Neural progenitor cell (in vitro differentiated cells): Measurements from ENCODE around the gene SDC1. TPM values are rescaled to one million over a fixed set of nuclear protein-coding genes. Genes with fewer than 3 reads are reported as not detected.

Source experiments
- DNase-seq: peaks from one replicate; pipeline ENCODE4 v3.0.0-alpha.2; 2016; ENCODE audit warnings: low spot score
- H2AFZ ChIP-seq: fragments of 200-600 bp; sonication (generic); replicated peaks from 2 replicates; pipeline ENCODE4 v1.6.1; 2016; ENCODE audit warnings: antibody characterized with exemption
- H3F3A ChIP-seq: fragments of 200-600 bp; sonication (generic); 2 replicates; pipeline ENCODE4 v1.6.1; 2016; ENCODE audit warnings: antibody characterized with exemption, low read depth
- H3K27ac ChIP-seq: fragments of 200-600 bp; sonication (generic); 2 replicates; pipeline ENCODE4 v1.5.1; 2016; ENCODE audit warnings: mild to moderate bottlenecking
- H3K27me3 ChIP-seq: fragments of 200-600 bp; sonication (generic); 2 replicates; pipeline ENCODE4 v1.6.1; 2016; ENCODE audit warnings: mild to moderate bottlenecking, moderate library complexity
- H3K36me3 ChIP-seq: fragments of 200-600 bp; sonication (generic); 2 replicates; pipeline ENCODE4 v1.5.1; 2016
- H3K4me1 ChIP-seq: fragments of 200-600 bp; sonication (generic); 2 replicates; pipeline ENCODE4 v1.6.1; 2016; ENCODE audit warnings: mixed run types
- H3K4me2 ChIP-seq: fragments of 200-600 bp; sonication (generic); 2 replicates; pipeline ENCODE4 v1.6.1; 2016
- H3K4me3 ChIP-seq: fragments of 200-600 bp; sonication (generic); 2 replicates; pipeline ENCODE4 v1.5.1; 2016
- H3K79me2 ChIP-seq: fragments of 200-600 bp; sonication (generic); 2 replicates; pipeline ENCODE4 v1.6.1; 2016; ENCODE audit warnings: low read depth
- H3K9ac ChIP-seq: fragments of 200-600 bp; sonication (generic); 2 replicates; pipeline ENCODE4 v1.6.1; 2016
- H3K9me3 ChIP-seq: fragments of 200-600 bp; sonication (generic); 2 replicates; pipeline ENCODE4 v1.5.1; 2016; ENCODE audit warnings: low read depth
- H4K20me1 ChIP-seq: fragments of 200-600 bp; sonication (generic); 2 replicates; pipeline ENCODE4 v1.6.1; 2016; ENCODE audit warnings: low read depth
- H3K27ac Mint-ChIP-seq: 3 replicates; pipeline ENCODE4 v1.8.0; 2021; ENCODE audit warnings: mixed read lengths
- H3K27me3 Mint-ChIP-seq: 2 replicates; pipeline ENCODE4 v1.8.0; 2022; ENCODE audit warnings: low read depth, mild to moderate bottlenecking, inconsistent platforms, moderate library complexity, mixed read lengths; ENCODE audit not compliant: insufficient read depth
- H3K36me3 Mint-ChIP-seq: 3 replicates; pipeline ENCODE4 v1.8.0; 2021; ENCODE audit warnings: mixed read lengths
- H3K4me1 Mint-ChIP-seq: 3 replicates; pipeline ENCODE4 v1.8.0; 2021; ENCODE audit warnings: mixed read lengths
- H3K4me3 Mint-ChIP-seq: 3 replicates; pipeline ENCODE4 v1.8.0; 2021; ENCODE audit warnings: mild to moderate bottlenecking, moderate library complexity, mixed read lengths
- H3K9me3 Mint-ChIP-seq: 3 replicates; pipeline ENCODE4 v1.8.0; 2020; ENCODE audit warnings: mixed read lengths
- CTCF ChIP-seq: fragments of 200-600 bp; sonication (generic); IDR thresholded peaks from 2 replicates; pipeline ENCODE4 v1.5.1; 2017; ENCODE audit warnings: antibody characterized with exemption, mild to moderate bottlenecking
- EZH2 ChIP-seq: fragments of 200-600 bp; sonication (generic); IDR thresholded peaks from 2 replicates; pipeline ENCODE4 v1.6.1; 2017; ENCODE audit warnings: antibody characterized with exemption, mild to moderate bottlenecking, moderate library complexity
- EZH2phosphoT487 ChIP-seq: fragments of 200-600 bp; sonication (generic); IDR thresholded peaks from 2 replicates; pipeline ENCODE4 v1.6.1; 2017; ENCODE audit warnings: antibody characterized with exemption
- total RNA-seq: library from RNA; depleted of rRNA; stranded (reverse); fragments of >200 nt; gene quantifications from 2 replicates; pipeline ENCODE4 v1.2.3, GENCODE V29; 2015; ENCODE audit warnings: low replicate concordance

The SDC1 gene
- total RNA-seq, 1 donor from 2014 or later = 27.5 TPM

GRCh38 chr2:20192781-20193180 is 32.1 kb downstream of the SDC1 start:
- Mint-ChIP-seq H3K27ac (no peak overlapping the region), H3K4me1 (peaks cover 40% of the 10 kb centered on the region)
- no peak for DNase-seq

GRCh38 chr2:20191714-20192569 is 33.0 kb downstream of the SDC1 start:
- Histone ChIP-seq H3K4me3 (no peak overlapping the region), H3F3A (peaks cover 41% of the 10 kb centered on the region), H3K27me3 (no peaks in the 10 kb centered on the region), H3K27ac (no peak overlapping the region), H3K79me2 (no peaks in the 10 kb centered on the region), H3K9ac (no peak overlapping the region), H2AFZ (no peak overlapping the region), H3K4me2 (peak overlapping the region; percentile 48), H4K20me1 (peaks cover 3% of the 10 kb centered on the region), H3K36me3 (no peaks in the 10 kb centered on the region), H3K9me3 (no peaks in the 10 kb centered on the region), H3K4me1 (peaks cover 55% of the 10 kb centered on the region)
- peaks cover 33% of the 10 kb centered on the region for H3K4me1 Mint-ChIP-seq
- no peak for DNase-seq
- peaks cover 11% of the 10 kb centered on the region for H3K27me3 Mint-ChIP-seq
- H3K9me3 Mint-ChIP-seq = no peaks in the 10 kb centered on the region
- peak overlapping the region; percentile 60 for H3K27ac Mint-ChIP-seq
- TF ChIP-seq EZH2phosphoT487 (no peak), EZH2 (no peak), CTCF (no peak)
- no peaks in the 10 kb centered on the region for H3K36me3 Mint-ChIP-seq
- H3K4me3 Mint-ChIP-seq = no peak overlapping the region

More at GRCh38 chr2:20192781-20193180, 32.1 kb downstream of the SDC1 start:
- peaks cover 11% of the 10 kb centered on the region for H3K27me3 Mint-ChIP-seq
- Histone ChIP-seq H3K4me3 (no peak overlapping the region), H3K36me3 (no peaks in the 10 kb centered on the region), H3K4me2 (no peak overlapping the region), H2AFZ (no peak overlapping the region), H4K20me1 (peaks cover 3% of the 10 kb centered on the region), H3K9me3 (no peaks in the 10 kb centered on the region), H3K4me1 (peaks cover 50% of the 10 kb centered on the region), H3F3A (peaks cover 38% of the 10 kb centered on the region), H3K9ac (no peak overlapping the region), H3K79me2 (no peaks in the 10 kb centered on the region), H3K27me3 (no peaks in the 10 kb centered on the region), H3K27ac (no peak overlapping the region)
- H3K9me3 Mint-ChIP-seq = no peaks in the 10 kb centered on the region
- H3K4me3 Mint-ChIP-seq = no peak overlapping the region
- H3K36me3 Mint-ChIP-seq = no peaks in the 10 kb centered on the region
- TF ChIP-seq EZH2 (no peak), CTCF (no peak), EZH2phosphoT487 (no peak)

GRCh38 chr2:20190876-20191713 is 33.8 kb downstream of the SDC1 start:
- no peaks in the 10 kb centered on the region for H3K9me3 Mint-ChIP-seq
- peak overlapping the region; percentile 48 for H3K4me2 ChIP-seq

More at GRCh38 chr2:20190876-20191713, 33.8 kb downstream of the SDC1 start:
- H3K4me1 Mint-ChIP-seq = peaks cover 38% of the 10 kb centered on the region
- Histone ChIP-seq H3K9me3 (no peaks in the 10 kb centered on the region), H3K9ac (no peak overlapping the region), H2AFZ (no peak overlapping the region), H4K20me1 (peaks cover 3% of the 10 kb centered on the region), H3K4me1 (peaks cover 60% of the 10 kb centered on the region), H3K36me3 (no peaks in the 10 kb centered on the region), H3K27ac (peak overlapping the region; percentile 7), H3K27me3 (no peaks in the 10 kb centered on the region), H3K79me2 (no peaks in the 10 kb centered on the region), H3K4me3 (no peak overlapping the region), H3F3A (peaks cover 41% of the 10 kb centered on the region)
- H3K4me3 Mint-ChIP-seq = no peak overlapping the region
- H3K27ac Mint-ChIP-seq = peak overlapping the region; percentile 79
- TF ChIP-seq EZH2phosphoT487 = no peak
- TF ChIP-seq EZH2 = no peak
- peak; percentile 57 for TF ChIP-seq CTCF
- peak; percentile 87 for DNase-seq
- H3K36me3 Mint-ChIP-seq = no peaks in the 10 kb centered on the region
- H3K27me3 Mint-ChIP-seq = peaks cover 11% of the 10 kb centered on the region
